ENCODE measurements around the gene RAB10. TPM values are rescaled to one million over a fixed set of nuclear protein-coding genes. Genes with fewer than 3 reads are reported as not detected.

RAB10 gene
- total RNA-seq, 1 experiment from 2014 or later = 130 TPM

DNA sequence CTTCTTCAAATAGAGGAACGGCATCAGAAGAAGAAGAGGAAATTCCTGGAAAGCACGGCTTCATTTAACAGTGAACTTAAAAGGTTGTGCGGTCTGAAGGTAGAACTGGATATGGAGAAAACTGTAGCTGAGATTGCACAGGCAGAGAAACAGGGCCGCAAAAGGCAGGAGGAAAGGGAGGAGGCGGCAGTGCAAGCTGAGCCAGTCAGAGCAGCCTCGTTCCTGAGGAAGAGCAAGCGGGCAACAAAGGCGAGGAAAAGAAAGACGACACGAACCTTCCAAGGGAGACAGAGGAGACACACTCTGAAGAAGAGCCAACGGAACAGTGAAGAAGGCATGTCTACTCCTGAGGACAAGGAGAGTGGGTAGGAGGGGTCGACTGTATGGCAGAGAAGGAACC lies 116.4 kb downstream of the RAB10 start:
- H2BK12ac ChIP-seq (ENCODE audit: insufficient read length, low read depth, low read length) = no peak overlapping the region
- H3K9me3 ChIP-seq (ENCODE audit: control insufficient read depth, low read depth, low read length) = no peaks in the 10 kb centered on the region
- no peak overlapping the region for H2BK15ac ChIP-seq (ENCODE audit: low read depth, low read length)
- no peak for DNase-seq
- H3K56ac ChIP-seq (ENCODE audit: insufficient read length, low read depth, low read length) = no peak overlapping the region
- H2BK120ac ChIP-seq (ENCODE audit: low read depth, low read length, poor library complexity, severe bottlenecking) = no peak overlapping the region
- no peaks in the 10 kb centered on the region for H3K36me3 Mint-ChIP-seq (ENCODE audit: insufficient read depth in 1 of 3, low read depth in 3 of 3)
- H3K27ac ChIP-seq (ENCODE audit: insufficient read length, low read depth, low read length) = no peak overlapping the region
- no peak overlapping the region for H2BK5ac ChIP-seq (ENCODE audit: insufficient read length, low read length)
- no peak overlapping the region for H3K4ac ChIP-seq (ENCODE audit: low read depth, low read length)
- no peaks in the 10 kb centered on the region for H3K79me2 ChIP-seq (ENCODE audit: insufficient read depth, low read length)
- no peaks in the 10 kb centered on the region for H3K27me3 ChIP-seq (ENCODE audit: insufficient read depth, low read length)
- H3K4me1 ChIP-seq (ENCODE audit: insufficient read depth, low read length) = no peaks in the 10 kb centered on the region
- no peaks in the 10 kb centered on the region for H3K23me2 ChIP-seq (ENCODE audit: insufficient read length, low read depth, low read length, poor library complexity, severe bottlenecking)
- H3K4me3 Mint-ChIP-seq = no peak overlapping the region
- no peaks in the 10 kb centered on the region; a peak in 2 of 5 replicates for H3K9me3 Mint-ChIP-seq
- H4K5ac ChIP-seq (ENCODE audit: insufficient read length, low read depth, low read length) = no peak overlapping the region
- no peak overlapping the region for H3K4me2 ChIP-seq (ENCODE audit: insufficient read depth, insufficient read length, low read length)
- no peak overlapping the region for H3K27ac Mint-ChIP-seq
- no peaks in the 10 kb centered on the region for H4K20me1 ChIP-seq (ENCODE audit: control insufficient read depth, insufficient read depth, insufficient read length)
- no peak overlapping the region for H3T11ph ChIP-seq (ENCODE audit: low read length)
- no peaks in the 10 kb centered on the region for H3K4me1 Mint-ChIP-seq
- H3K14ac ChIP-seq (ENCODE audit: insufficient read depth, low read length) = no peak overlapping the region
- no peak overlapping the region for H2AFZ ChIP-seq (ENCODE audit: low read length)
- no peak overlapping the region for H4K8ac ChIP-seq (replicated peaks; ENCODE audit: insufficient read length, low read depth, low read length)
- no peak overlapping the region for H2AK5ac ChIP-seq (ENCODE audit: insufficient read length, low read length)
- no peak overlapping the region for H3K18ac ChIP-seq (ENCODE audit: insufficient read length, low read depth, low read length)
- H2BK20ac ChIP-seq (ENCODE audit: low read depth, low read length, poor library complexity, severe bottlenecking) = no peak overlapping the region
- no peak overlapping the region for H4K91ac ChIP-seq (ENCODE audit: insufficient read length, low read depth, low read length)
- no peaks in the 10 kb centered on the region for H3K79me1 ChIP-seq (ENCODE audit: insufficient read depth, low read depth, low read length, poor library complexity, severe bottlenecking)
- H3K27me3 Mint-ChIP-seq (ENCODE audit: low read depth) = peaks cover 6% of the 10 kb centered on the region
- no CpG with 5 or more reads among the region's 12 CpGs for WGBS (ENCODE audit: extremely low coverage, insufficient read length, low lambda C conversion rate)
- H3K23ac ChIP-seq (ENCODE audit: insufficient read length, low read depth, low read length) = no peak overlapping the region
- TF ChIP-seq, protein P1, sequence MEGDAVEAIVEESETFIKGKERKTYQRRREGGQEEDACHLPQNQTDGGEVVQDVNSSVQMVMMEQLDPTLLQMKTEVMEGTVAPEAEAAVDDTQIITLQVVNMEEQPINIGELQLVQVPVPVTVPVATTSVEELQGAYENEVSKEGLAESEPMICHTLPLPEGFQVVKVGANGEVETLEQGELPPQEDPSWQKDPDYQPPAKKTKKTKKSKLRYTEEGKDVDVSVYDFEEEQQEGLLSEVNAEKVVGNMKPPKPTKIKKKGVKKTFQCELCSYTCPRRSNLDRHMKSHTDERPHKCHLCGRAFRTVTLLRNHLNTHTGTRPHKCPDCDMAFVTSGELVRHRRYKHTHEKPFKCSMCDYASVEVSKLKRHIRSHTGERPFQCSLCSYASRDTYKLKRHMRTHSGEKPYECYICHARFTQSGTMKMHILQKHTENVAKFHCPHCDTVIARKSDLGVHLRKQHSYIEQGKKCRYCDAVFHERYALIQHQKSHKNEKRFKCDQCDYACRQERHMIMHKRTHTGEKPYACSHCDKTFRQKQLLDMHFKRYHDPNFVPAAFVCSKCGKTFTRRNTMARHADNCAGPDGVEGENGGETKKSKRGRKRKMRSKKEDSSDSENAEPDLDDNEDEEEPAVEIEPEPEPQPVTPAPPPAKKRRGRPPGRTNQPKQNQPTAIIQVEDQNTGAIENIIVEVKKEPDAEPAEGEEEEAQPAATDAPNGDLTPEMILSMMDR (conservative IDR thresholded peaks at IDR 0.05) = no peak
- H3K9ac ChIP-seq (ENCODE audit: extremely low read depth, insufficient read length, low read length) = no peak overlapping the region

Measured in H9 (cell line).